HG03378 (cell line): Measurements from ENCODE around the gene EFL1.
"Not testable (repeated sequence)": the region's sequence is repeated elsewhere in the genome, so short reads cannot be mapped to it uniquely, and the experiment has no call there.

Experiments used
- ATAC-seq: cut with Tn5 transposase; IDR thresholded peaks from one replicate; pipeline ENCODE4 v1.9.1; 2021; ENCODE audit warnings: mild to moderate bottlenecking, moderate library complexity; ENCODE audit not compliant: unreplicated experiment

Gene EFL1

DNA sequence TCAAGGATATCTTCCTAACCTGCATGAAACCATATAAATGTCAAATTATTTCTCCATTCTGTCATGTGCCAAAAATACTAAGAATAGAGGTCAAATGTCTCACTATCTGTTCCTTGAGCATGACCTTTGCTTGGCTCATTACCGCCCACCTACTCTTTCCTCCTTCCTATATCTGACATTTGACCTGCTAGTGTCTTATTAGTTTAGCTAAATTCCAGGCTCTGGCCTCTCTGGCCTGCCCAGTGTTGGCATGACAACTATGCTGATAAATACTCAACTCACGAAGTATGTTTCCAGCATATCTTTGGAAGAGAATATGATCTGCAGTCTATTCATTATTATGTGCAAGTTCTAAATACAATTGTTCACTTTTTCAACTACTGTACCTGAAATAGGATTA is 58.0 kb downstream of the EFL1 start:
- not testable (repeated sequence) for ATAC-seq

DNA sequence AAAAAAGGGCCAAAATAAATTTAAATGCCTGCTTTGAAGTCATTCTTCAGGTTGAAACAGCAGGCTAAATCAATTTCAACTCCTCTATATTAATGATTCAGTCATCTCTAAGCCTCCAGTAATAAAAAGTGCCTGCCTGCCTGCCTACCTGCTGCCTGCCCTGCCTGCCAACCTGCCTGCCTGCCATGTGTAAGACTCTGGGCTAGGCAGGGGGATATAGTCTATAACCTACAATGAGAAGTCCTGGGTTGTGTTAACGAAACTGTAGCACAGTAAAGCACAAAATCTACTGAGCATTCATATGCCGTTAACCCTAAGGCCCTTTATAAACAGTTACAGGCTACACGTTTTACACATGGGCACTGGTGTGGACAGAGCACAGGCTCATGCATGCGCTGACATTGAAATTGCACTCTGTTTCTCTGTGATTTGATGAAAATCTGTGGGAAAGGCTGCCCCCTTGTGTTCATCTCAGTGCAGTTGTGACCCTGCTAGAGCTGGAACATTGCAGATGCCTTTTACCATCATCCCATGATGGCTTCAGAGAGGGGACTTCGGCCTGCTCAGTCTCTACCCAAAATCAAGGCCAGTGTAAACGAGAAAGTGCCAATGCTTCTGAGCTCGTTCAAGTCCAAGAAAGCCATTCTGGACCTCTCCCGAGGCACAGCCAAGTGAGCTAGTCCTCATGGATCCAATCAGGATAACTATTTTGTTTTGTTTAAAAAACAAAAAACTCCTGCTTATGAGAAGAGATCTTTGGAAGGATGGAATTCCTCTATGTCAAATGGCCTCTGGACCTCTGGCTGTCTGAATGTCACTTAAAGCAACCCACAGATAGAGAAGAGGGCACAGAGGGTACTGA is 64.6 kb downstream of the EFL1 start:
- ATAC-seq: peak; percentile 88

DNA sequence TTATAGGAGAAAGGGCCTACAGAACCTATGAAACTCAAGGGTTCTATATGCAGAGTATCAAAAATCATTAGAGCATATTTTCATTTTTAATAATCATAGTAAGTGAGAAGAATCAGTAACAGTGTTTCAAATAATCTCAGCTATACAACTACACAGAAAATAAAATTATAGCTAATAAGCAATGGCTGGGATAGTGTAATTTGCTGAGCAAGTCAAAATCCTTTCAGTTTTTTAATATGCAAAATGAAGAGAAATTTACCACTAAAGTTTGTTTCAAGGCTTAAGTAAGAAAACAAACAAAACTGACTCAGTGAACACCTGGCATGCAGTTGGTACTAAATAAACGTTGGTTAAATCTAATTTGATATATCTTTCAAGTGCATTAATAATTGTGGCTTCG is 66.2 kb downstream of the EFL1 start:
- ATAC-seq: no peak

DNA sequence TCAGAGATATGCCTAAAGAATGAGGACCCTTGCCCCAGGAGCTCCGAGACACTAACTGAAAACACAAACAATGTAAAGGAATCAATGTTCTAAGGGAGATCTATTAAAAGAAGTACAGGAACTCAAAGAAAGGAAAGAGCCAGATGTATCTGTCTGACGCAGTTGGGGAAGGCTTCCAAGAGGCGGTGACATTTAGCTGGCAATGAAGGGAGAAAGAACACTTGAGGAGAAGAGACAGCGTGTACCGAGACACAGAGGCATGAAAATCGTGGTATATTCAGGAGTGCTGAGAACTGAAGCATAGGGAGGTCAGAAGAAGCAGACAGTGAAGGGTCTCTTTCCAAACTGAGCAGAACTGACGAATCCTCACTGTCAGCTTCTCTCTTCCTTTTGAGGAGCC is 66.7 kb downstream of the EFL1 start:
- not testable (repeated sequence) for ATAC-seq

DNA sequence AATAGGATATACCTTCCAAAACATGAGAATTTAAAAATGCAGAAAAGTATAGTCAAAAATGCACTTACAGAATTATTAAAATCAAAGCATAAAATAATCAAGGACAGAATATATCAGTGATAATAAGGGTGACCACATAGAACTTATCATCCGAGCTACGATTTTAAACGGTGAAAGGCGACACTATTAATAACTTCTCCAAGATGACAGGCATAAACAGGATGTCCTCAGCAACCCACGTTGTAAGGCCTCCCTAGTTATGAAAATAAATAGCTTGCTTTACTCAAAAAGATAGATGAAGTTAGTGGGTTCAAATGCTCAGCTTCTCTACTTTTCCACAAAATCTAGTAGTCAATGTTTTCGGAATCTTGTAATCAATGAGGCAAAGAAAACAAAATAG is 68.0 kb downstream of the EFL1 start:
- not testable (repeated sequence) for ATAC-seq

DNA sequence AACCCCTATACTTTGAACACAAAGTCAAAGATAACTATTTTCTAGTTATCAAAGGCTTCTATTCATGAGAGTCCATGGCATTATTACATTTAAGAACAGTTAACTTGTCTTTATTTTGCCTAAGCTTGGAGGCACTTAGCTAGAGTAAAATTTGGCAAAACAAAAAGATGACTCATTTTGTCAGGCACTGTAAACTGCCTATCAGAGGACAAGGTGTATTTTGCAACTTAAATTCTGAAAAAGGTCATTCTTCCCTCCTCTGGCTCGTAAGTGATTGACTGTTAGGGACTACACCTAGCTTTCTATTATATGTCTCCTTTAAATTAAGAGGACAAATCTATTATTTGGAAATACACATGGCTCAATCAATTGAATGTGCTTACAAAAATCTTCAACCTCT is 69.1 kb downstream of the EFL1 start:
- ATAC-seq: not testable (repeated sequence)

DNA sequence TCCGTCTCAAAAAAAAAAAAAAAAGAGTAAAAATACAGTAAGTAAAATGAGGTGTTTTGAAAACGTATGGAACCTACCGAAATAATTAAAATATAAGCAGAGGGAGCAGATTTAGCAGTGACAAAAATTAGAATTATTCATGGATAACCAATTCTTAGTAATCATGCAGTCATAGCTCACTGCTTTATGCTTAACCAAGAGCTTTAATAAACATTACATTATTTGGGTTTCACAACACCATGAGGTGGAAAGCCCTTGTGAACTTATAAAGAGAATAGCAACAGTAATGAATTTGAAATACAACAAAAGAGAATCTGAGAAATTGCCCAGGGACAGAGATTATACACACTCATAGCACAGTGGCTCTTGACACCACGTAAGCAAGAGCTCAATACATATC is 70.1 kb downstream of the EFL1 start:
- ATAC-seq: not testable (repeated sequence)

DNA sequence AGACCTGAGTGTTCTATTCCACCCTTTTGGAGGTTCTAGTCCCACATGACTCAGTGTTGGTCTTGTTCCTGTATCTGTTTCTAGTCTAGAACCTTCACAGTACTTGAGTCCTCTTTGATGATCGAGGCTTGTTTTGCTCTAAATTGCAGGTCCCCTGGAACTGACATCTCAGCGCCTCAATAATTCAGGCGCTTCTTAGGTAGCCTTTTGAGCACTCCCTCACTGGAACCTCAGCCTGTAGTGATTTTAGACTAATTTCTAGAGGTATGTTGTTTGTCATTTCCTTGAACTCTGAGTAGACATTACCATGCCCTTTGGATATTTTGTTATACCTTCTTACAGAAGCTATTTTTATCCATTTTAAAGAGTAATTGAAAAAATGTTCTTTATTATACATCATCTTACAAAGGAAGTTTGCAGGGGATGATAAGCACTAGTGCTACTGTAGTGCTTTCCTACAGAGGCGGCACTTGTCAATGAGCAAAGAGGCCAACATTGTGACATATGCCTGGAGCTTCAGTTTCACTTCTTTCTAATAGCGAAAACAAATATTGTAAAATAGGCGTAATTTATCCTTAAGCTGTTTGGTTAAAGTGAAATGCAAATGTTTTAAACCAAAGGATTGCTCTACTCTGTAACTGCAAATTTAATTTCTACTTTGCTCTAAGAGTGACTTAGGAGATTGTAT is 75.7 kb downstream of the EFL1 start:
- peak; percentile 77 for ATAC-seq

DNA sequence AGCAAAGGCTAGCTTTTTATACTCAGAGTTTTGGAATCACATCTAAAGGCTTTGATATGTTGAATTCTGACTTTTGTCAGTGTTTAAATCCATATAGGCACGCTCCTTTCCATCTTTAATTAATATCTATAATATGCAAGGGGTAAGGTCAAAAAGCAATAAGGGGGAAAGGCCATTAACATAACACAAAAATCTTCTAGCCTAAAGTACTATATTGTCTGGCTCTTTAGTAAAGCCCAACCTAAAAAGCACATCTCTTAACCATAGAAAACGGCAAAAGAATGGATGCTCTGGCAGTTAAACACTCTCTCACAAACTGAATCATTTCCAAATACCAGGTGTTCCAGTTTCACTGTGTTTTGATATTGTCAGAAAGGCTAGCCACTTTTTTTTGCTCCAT is 76.4 kb downstream of the EFL1 start:
- ATAC-seq: no peak

DNA sequence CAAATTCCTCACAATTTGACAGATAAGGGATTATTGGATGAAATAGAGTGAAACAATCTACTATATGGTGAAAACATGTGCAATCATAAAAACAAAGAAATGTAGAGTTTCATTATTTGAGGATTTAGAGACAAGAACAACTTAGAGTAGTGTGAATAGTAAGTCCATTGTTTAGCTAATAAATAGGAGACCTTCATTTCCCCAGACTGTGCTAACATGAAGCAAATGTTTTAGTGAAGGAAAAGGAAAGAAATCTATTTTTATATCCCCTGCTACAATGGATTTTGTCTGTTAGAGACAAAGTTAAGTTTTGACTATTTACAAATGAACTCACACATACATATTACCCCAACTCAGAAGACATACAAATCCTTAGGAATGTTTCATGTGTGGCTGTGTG is 77.8 kb downstream of the EFL1 start:
- no peak for ATAC-seq

DNA sequence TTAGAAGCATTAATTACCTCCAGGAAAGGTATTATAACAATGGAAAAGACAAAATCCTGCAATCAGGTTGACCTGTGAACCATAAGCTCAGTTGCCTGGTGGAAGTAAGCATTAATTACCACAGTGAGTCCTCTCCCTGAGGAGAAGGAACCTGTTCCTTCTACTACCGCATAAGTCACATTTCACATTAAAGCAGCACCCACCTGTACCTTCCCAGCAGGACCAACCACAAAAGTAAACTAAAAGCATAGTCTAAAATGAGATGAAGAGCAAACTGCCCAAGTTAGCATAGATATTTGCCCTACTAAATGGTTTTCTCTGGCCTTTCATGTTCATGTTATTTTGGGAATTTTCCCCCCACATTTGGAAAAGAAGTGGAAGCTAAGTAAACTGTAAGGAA is 78.2 kb downstream of the EFL1 start:
- ATAC-seq: no peak

DNA sequence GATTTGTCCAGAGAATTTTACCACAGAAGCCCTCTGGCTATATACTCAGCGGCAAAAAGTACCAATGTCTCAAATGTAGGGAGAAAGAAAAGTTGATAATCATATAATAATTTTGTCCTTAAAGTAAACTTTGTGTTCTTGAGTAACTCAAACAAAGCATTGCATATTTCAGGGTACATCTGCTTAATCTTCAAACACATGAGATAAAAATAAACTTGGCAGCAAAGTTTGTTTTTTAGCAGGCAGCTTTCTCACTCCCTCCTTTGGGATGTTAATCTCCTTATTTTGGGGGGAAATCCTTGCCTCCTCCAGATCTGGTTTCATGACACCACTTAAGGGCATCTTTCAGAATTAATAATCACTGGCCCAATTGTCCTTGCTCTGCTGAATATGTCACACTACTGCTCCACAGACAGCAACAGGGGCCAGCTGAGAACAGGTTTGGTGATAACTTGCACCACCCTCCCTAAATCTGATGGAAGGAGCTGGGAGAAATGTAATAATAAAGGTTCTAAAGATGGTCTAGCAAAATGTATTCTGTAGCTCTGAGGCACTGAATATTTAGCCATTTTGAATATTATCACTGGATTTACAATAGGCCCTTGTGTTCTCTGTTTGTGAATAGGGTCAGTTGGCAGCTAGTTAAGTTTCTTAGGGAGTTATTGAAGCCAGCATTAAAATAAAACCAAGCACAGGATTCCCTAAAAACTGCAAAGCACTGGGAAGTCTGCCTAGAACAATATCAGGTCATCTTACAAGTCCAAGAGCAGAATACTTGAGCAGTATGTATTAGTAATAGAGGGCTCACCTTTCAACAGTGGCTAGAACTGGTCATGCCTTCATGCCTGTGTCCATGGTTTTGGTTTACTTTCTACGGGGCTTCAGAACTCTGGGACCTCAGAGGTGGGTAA is 79.2 kb downstream of the EFL1 start:
- no peak for ATAC-seq

DNA sequence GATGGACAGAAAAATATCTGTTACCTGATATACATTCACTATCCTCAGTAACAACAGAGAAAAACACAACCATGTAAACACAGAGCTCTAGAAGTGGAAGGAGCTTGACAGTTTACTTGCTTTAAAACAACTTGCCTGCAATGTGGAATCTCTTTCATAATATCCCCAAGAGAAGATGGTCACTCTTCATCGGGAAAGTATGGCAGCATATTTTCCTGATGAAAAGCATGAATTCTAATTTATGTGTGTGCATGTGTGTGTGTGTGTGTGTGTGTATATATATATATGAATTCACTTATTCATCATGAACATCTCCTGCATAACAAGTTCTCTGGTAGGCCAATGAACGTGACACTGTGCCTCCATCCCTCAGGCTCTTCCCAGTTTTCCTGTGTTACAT is 81.2 kb downstream of the EFL1 start:
- no peak for ATAC-seq

DNA sequence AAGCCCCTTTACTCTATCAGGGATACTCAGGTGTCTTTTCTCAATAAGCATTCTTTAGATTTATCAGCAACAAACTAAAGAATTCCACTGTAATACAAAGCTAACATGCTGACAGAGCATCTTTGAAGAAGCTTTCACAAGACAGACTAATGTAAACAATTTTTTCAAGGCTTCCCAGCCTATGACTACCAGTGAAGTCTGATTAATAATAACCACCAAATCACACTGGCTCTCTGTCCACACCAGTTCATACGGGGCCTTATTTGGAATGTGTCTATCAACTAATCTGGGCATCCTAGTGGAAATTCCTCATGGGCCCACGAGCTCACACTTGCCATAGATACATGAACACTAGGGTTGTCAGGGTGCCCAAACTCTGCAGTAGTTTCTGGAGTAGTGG is 84.5 kb downstream of the EFL1 start:
- no peak for ATAC-seq

DNA sequence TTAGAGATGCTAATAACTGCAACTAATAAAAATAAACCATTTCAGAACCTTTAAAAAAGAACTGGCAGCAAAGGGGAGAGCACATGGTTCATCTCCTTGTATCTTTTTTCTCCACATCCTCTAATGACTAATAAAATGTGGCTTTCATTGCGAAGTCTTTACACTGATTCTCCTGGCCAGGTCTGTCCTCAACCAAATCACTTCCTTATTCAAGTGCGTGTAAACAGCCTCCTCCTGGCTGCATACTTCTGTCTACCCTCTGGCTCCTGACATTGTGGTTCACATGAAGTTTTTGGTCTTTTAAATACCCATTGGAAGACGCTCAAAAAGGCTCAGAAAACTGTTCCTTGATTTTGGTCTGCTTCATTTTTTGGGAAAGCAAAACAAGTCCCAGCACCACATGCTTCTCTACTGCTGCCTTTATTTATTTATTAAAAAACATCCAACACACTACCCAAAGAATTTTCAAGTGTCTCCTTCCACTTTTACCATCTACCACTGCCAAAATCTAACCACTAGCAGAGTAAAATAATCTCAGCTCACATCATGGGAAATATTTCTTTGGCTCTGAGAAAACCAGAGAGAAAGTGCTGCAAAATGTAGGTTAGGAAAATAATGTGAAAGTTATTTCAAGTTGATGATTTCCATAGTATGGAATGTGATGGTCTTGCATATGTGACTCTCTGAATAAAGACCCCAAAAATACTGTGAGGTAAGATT is 85.1 kb downstream of the EFL1 start:
- no peak for ATAC-seq

DNA sequence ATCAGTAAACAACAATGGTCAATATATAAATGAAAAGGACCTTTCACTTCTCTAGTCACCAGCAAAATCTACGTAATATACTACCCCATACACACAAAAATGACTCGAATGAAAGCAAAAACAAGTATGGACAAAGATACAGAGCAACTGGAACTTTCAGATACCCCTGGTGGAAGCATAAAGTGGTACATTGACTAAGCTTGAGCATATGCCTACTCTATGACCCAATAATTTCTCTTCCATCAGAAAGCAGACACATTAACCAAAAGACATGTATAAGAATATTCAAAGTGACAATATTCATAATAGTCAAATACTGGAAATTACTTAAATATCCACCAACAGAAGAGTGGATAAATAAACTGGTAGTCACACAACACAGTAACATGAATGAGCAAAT is 86.0 kb downstream of the EFL1 start:
- ATAC-seq: no peak

DNA sequence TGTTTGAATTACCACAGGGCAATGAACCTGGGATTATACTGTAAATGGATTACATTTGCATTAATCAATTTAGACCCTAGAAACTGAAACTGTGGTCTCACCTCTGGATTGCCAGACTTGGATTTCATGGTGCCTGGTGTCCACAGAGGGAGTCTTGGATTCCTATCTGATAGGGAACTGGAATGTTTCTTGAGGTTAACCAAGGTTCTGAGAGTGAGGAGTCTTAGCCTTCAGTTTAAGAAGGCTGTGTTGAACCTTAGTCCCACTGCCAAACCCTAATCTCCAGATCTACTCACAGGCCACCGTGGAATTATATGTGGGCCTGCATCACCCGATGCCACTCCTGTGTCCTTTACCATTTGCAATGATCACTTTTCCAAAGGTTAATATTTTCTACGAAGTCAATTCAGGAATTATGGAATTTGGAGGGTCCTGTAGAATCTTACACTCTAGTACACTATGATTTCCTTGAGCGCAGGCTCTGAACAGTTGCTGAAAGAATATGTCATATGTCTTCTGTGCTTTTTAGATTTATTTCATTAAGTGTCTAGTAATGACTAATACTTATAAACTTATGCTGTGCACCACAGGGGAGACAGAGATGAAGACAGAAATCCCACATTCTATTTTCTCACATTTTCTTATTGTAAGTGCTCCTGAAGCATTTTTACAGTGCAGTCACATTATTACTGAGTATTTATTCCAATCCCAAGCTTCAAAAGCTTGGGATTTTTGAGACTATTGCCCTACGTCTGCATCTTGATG is 87.9 kb downstream of the EFL1 start:
- no peak for ATAC-seq

DNA sequence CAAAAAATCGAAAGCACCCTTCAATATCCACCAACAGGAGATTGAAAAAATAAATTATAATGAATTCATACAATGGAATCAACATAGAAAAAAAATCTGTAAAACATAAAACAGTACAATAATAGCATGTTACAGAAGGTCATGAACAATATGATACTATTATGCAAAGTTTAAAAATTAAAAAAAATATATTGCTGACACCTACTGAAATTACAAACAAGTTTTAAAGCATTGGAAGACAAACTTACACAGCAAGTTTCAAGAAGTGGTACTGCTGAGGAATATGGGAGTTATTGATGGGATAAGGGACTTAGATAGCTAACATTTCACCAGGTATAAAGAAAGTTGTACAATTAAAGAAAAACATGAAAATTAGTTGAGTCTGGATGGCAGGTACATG is 89.4 kb downstream of the EFL1 start:
- ATAC-seq: no peak

DNA sequence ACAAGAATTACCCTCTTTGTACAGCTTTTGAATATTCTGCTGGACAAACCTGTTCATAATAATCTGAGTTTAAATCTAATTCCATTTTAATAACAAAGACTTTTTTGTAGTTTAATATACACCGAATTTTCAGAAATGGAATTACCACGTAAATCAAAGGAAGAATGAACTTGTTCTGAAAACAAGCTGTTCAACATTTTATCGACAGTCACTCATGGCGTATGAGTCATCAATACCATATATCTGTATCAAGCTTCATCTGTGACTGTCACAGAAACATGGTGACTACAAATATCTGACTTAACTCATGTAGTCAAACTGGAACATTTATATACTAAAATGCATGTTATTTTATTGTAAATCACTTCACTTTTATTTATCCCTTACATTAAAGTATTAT is 90.0 kb downstream of the EFL1 start:
- no peak for ATAC-seq

DNA sequence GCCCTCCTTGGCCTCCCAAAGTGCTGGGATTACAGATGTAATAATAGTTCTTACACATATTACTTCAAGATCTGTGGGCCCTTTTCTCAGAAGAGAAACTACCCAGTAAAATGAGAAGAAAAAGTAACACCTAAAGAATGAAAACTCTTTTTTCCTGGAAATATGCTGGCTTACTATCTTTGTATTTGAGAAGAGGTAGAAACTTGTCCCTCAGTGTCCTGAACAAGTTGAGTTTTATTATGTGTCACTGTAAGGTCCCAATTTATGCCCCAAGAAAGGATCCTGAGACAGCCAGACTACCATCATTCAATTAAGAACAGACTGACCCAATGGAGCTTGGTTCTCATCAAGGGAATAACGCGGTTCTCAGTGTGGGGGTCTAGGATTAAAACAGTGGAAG is 93.8 kb downstream of the EFL1 start:
- no peak for ATAC-seq
